ENCODE results near the gene CSRP1.
"Not testable (repeated sequence)": the region's sequence is repeated elsewhere in the genome, so short reads cannot be mapped to it uniquely, and the experiment has no call there.

Gene CSRP1

GRCh38 chr1:201497935-201498509, 8.9 kb downstream of the CSRP1 start:
- no peak for DNase-seq (ENCODE audit: low read depth, low spot score)

- DNase-seq (ENCODE audit: low read depth, low spot score): no peak
These were observed 10.6 kb downstream of the CSRP1 start for GRCh38 chr1:201496296-201496690.

GRCh38 chr1:201495551-201496295, 11.2 kb downstream of the CSRP1 start:
- no peak for DNase-seq (ENCODE audit: low read depth, low spot score)

- DNase-seq (ENCODE audit: low read depth, low spot score): no peak
These were observed 12.9 kb downstream of the CSRP1 start for GRCh38 chr1:201493757-201494617.

- not testable (repeated sequence) for DNase-seq (ENCODE audit: low read depth, low spot score)
These were observed 13.8 kb downstream of the CSRP1 start for GRCh38 chr1:201493026-201493656.

- DNase-seq (ENCODE audit: low read depth, low spot score): no peak
These were observed 14.9 kb downstream of the CSRP1 start for GRCh38 chr1:201491896-201492511.

GRCh38 chr1:201490708-201491131, 16.2 kb downstream of the CSRP1 start:
- DNase-seq (ENCODE audit: low read depth, low spot score): no peak

GRCh38 chr1:201489643-201490261, 17.2 kb downstream of the CSRP1 start:
- no peak for DNase-seq (ENCODE audit: low read depth, low spot score)

- DNase-seq (ENCODE audit: low read depth, low spot score): no peak
These were observed 17.9 kb downstream of the CSRP1 start for GRCh38 chr1:201488830-201489589.

- DNase-seq (ENCODE audit: low read depth, low spot score): no peak
These were observed 19.2 kb downstream of the CSRP1 start for GRCh38 chr1:201487742-201488141.

- DNase-seq (ENCODE audit: low read depth, low spot score): no peak
These were observed 20.7 kb downstream of the CSRP1 start for GRCh38 chr1:201486187-201486586.

GRCh38 chr1:201485184-201485774, 21.6 kb downstream of the CSRP1 start:
- DNase-seq (ENCODE audit: low read depth, low spot score): no peak

- DNase-seq (ENCODE audit: low read depth, low spot score): no peak
These were observed 23.5 kb downstream of the CSRP1 start for GRCh38 chr1:201483373-201483949.

GRCh38 chr1:201482755-201483154, 24.2 kb downstream of the CSRP1 start:
- no peak for DNase-seq (ENCODE audit: low read depth, low spot score)

GRCh38 chr1:201481761-201482493, 25.0 kb downstream of the CSRP1 start:
- DNase-seq (ENCODE audit: low read depth, low spot score): no peak

- no peak for DNase-seq (ENCODE audit: low read depth, low spot score)
These were observed 25.9 kb downstream of the CSRP1 start for GRCh38 chr1:201481004-201481380.

- DNase-seq (ENCODE audit: low read depth, low spot score): peak; percentile 91
These were observed 26.5 kb downstream of the CSRP1 start for GRCh38 chr1:201480231-201481003.

GRCh38 chr1:201479201-201479730, 27.7 kb downstream of the CSRP1 start:
- DNase-seq (ENCODE audit: low read depth, low spot score): no peak
